ENCODE measurements around the gene MTHFD1. TPM values are rescaled to one million over a fixed set of nuclear protein-coding genes. Genes with fewer than 3 reads are reported as not detected.
"Not testable (repeated sequence)": the region's sequence is repeated elsewhere in the genome, so short reads cannot be mapped to it uniquely, and the experiment has no call there.

Gene MTHFD1
- total and polyA plus RNA-seq, 7 donors, result 12.0 to 45.6 (median 22.5) TPM

DNA sequence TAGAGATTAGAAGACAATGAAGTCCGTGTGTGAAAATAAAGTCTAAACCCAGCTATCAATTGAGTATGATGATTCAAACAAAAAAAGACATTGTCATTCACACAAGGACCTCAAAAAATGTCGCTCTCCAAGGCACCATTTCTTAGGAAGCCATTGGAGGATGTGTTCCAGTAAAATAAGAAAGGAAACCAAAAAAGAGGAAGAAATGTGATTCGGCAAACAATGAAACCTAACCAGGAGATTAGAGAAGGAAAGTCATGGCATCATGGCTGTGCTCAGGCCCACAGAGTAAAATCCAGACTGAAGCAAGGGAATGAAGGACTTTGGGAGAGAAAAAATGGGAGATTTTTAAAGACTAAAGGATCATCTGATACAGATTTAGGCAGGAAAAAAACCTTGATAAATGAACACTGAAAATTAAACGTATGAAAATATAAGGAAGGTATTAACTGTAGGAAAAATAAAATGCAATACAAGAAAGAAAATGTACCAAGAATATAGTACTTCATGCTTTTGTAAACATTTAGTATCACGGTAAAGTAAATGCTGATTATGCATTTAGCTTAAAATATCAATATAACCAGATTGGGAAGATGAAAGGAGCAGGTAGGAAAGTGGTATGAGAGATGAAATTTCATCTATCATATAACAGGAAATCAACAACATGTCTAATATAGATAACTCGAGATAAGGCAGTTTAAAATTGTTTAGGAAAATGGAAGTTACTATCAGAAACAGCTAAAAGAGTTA, 38.2 kb upstream of the MTHFD1 start:
- WGBS, 2 donors, result 88 to 91% methylated on average over 6 of the region's 6 CpGs
- no peaks in the 10 kb centered on the region for H3K4me1 ChIP-seq

GRCh38 chr14:64363265-64363846, 24.8 kb upstream of the MTHFD1 start:
- 87 to 90% methylated on average over 3 of the region's 3 CpGs for WGBS, 2 donors
- no peak for TF ChIP-seq CTCF (IDR thresholded peaks at IDR 0.05)
- TF ChIP-seq EP300 (IDR thresholded peaks at IDR 0.05), result no peak
- no peak for TF ChIP-seq POLR2AphosphoS5 (IDR thresholded peaks at IDR 0.05)
- TF ChIP-seq POLR2A (IDR thresholded peaks at IDR 0.05), result no peak
- no peaks in the 10 kb centered on the region for H3K9me3 ChIP-seq
- intact Hi-C loops (cut with DNase I), result no loop called here
- DNase-seq, result no peak
- H3K27me3 ChIP-seq, result no peaks in the 10 kb centered on the region
- H3K27ac ChIP-seq, result no peak overlapping the region
- no peaks in the 10 kb centered on the region for H3K4me1 ChIP-seq
- H3K36me3 ChIP-seq, result no peaks in the 10 kb centered on the region
- H3K4me3 ChIP-seq, result no peak overlapping the region

More for the DNA sequence above, 38.2 kb upstream of the MTHFD1 start:
- Histone ChIP-seq H3K27ac (no peak overlapping the region), H3K9me3 (no peaks in the 10 kb centered on the region), H3K36me3 (no peaks in the 10 kb centered on the region), H3K27me3 (no peaks in the 10 kb centered on the region), H3K4me3 (no peak overlapping the region)
- TF ChIP-seq CTCF (IDR thresholded peaks at IDR 0.05), result no peak
- no peak for TF ChIP-seq POLR2AphosphoS5 (IDR thresholded peaks at IDR 0.05)
- no peak for TF ChIP-seq EP300 (IDR thresholded peaks at IDR 0.05)
- TF ChIP-seq POLR2A (IDR thresholded peaks at IDR 0.05), result no peak
- intact Hi-C loops (cut with DNase I), result loop anchor here (10.0 kb wide), 3 partner anchors 115 to 565 kb away; partner anchors contain the start of genes AKAP5 and CHURC1
- no peak for DNase-seq

DNA sequence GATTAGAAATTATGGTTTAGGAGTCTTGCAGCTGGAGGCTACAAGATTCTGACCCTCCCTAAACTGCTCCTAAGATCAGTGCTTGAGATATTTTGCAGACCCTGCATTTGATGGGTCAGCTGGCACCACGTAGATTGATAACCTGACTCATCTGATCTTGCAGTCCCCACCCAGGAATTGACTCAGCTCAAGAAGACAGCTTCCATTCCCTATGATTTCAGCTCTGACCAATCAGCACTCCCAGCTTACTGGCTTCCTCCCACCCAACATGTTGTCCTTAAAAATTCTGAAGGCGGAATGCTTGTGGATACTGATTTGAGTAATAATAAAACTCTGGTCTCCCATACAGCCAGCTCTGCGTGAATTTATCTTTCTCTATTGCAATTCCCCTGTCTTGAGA, 23.2 kb upstream of the MTHFD1 start:
- no peak for DNase-seq
- Histone ChIP-seq H3K4me1 (no peaks in the 10 kb centered on the region), H3K4me3 (no peak overlapping the region), H3K36me3 (no peaks in the 10 kb centered on the region), H3K27me3 (no peaks in the 10 kb centered on the region), H3K27ac (no peak overlapping the region), H3K9me3 (no peaks in the 10 kb centered on the region)
- TF ChIP-seq POLR2A (IDR thresholded peaks at IDR 0.05), result no peak
- TF ChIP-seq CTCF (IDR thresholded peaks at IDR 0.05), result no peak
- TF ChIP-seq EP300 (IDR thresholded peaks at IDR 0.05), result no peak
- WGBS, 2 donors, result 90 to 92% methylated on average over 3 of the region's 3 CpGs
- intact Hi-C loops (cut with DNase I), result no loop called here

DNA sequence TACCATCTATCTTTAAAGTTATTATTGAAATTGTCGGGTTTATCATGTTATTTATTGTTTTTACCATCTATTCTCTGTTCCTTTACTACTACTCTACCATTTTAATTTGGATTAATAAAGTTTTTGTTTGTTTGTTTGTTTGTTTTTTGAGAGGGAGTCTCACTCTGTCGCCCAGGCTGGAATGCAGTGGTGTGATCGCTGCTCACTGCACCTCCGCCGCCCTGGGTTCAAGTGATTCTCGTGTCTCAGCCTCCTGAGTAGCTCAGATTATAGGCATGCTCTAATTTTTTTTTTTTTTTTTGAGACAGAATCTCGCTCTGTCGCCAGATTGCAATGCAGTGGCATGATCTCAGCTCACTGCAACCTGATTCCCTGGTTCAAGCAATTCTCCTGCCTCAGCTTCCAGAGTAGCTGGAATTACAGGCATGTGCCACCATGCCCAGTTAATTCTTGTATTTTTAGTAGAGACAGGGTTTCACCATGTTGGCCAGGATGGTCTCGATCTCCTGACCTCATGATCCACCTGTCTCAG, 22.7 kb upstream of the MTHFD1 start:
- 95 to 96% methylated on average over 9 of the region's 9 CpGs for WGBS, 2 donors
- H3K27ac ChIP-seq; H3K4me3 ChIP-seq; intact Hi-C loops (cut with DNase I); H3K27me3 ChIP-seq; DNase-seq; H3K4me1 ChIP-seq; H3K9me3 ChIP-seq; H3K36me3 ChIP-seq: not testable (repeated sequence)

- no peak for TF ChIP-seq EP300 (IDR thresholded peaks at IDR 0.05)
- no peak for TF ChIP-seq POLR2A (IDR thresholded peaks at IDR 0.05)
- no peak for TF ChIP-seq POLR2AphosphoS5 (IDR thresholded peaks at IDR 0.05)
- TF ChIP-seq CTCF (IDR thresholded peaks at IDR 0.05), result no peak
- intact Hi-C loops (cut with DNase I), result no loop called here
- DNase-seq, result no peak
Observed at GRCh38 chr14:64369201-64369600, 19.0 kb upstream of the MTHFD1 start.

More at GRCh38 chr14:64369201-64369600, 19.0 kb upstream of the MTHFD1 start:
- no peaks in the 10 kb centered on the region for H3K36me3 ChIP-seq
- WGBS, 2 donors, result 97% methylated on average over 2 of the region's 2 CpGs
- H3K4me1 ChIP-seq, result no peaks in the 10 kb centered on the region
- H3K27me3 ChIP-seq, result no peaks in the 10 kb centered on the region
- H3K27ac ChIP-seq, result no peak overlapping the region
- H3K4me3 ChIP-seq, result no peak overlapping the region
- H3K9me3 ChIP-seq, result no peaks in the 10 kb centered on the region

All from sigmoid colon (tissue), 7 donors.